H1 (cell line): ENCODE data around the gene SLC39A10.

Experiments
- BCL11A ChIP-seq, 2 experiments: IDR thresholded peaks; one replicate each; pipeline ENCODE4 v1.6.1; 2011; ENCODE audit warnings: low read depth in 2 of 2, low read length in 2 of 2, mild to moderate bottlenecking in 2 of 2
- CEBPB ChIP-seq: IDR thresholded peaks from 2 replicates; pipeline ENCODE4 v1.6.1; 2012; ENCODE audit warnings: low read depth, low read length
- EP300 ChIP-seq, 2 experiments: IDR thresholded peaks; 1 replicate in 1 of 2; 2 replicates in 1 of 2; pipeline ENCODE4 v1.6.1; 2011 to 2012; ENCODE audit warnings: low read depth in 2 of 2, low read length in 2 of 2, mild to moderate bottlenecking in 2 of 2, borderline replicate concordance in 1 of 2, inconsistent platforms in 1 of 2, moderate library complexity in 1 of 2
- GABPA ChIP-seq: IDR thresholded peaks from 2 replicates; pipeline ENCODE4 v1.6.1; 2011; ENCODE audit warnings: mild to moderate bottlenecking, low read length, moderate library complexity, borderline replicate concordance; ENCODE audit not compliant: insufficient read depth
- MAFK ChIP-seq: IDR thresholded peaks from 2 replicates; pipeline ENCODE4 v1.6.1; 2012; ENCODE audit warnings: low read depth, mild to moderate bottlenecking, improper control_type of control experiment, low read length
- POLR2A ChIP-seq, 2 experiments: IDR thresholded peaks; 1 replicate in 1 of 2; 2 replicates in 1 of 2; pipeline ENCODE4 v1.6.1; 2011; ENCODE audit warnings: low read depth in 2 of 2, low read length in 2 of 2, mild to moderate bottlenecking in 2 of 2; ENCODE audit errors: control extremely low read depth in 1 of 2
- POLR2AphosphoS5 ChIP-seq: IDR thresholded peaks from 2 replicates; pipeline ENCODE4 v1.6.1; 2011; ENCODE audit warnings: low read depth, low read length
- SP1 ChIP-seq: IDR thresholded peaks from 2 replicates; pipeline ENCODE4 v1.6.1; 2011; ENCODE audit warnings: low read depth, low read length
- YY1 ChIP-seq: IDR thresholded peaks from 2 replicates; pipeline ENCODE4 v1.6.1; 2011; ENCODE audit warnings: low read depth, mild to moderate bottlenecking, low read length
- TF ChIP-seq, protein P1 (sequence below): IDR thresholded peaks from 2 replicates; pipeline ENCODE4 v1.6.1; 2012; ENCODE audit warnings: inconsistent platforms
- TF ChIP-seq, protein P2 (sequence below), 3 experiments: IDR thresholded peaks; 1 replicate in 2 of 3; 2 replicates in 1 of 3; pipeline versions ENCODE4 v1.5.1 to v1.6.1; 2011; ENCODE audit warnings: low read length in 3 of 3, mild to moderate bottlenecking in 3 of 3, inconsistent platforms in 2 of 3, low read depth in 1 of 3, moderate library complexity in 1 of 3; ENCODE audit not compliant: insufficient read depth in 1 of 3; ENCODE audit errors: control extremely low read depth in 1 of 3
- TF ChIP-seq, protein P3 (sequence below): IDR thresholded peaks from 2 replicates; pipeline ENCODE4 v1.6.1; 2011; ENCODE audit warnings: low read depth, mild to moderate bottlenecking, low read length; ENCODE audit not compliant: insufficient read depth

DNA sequence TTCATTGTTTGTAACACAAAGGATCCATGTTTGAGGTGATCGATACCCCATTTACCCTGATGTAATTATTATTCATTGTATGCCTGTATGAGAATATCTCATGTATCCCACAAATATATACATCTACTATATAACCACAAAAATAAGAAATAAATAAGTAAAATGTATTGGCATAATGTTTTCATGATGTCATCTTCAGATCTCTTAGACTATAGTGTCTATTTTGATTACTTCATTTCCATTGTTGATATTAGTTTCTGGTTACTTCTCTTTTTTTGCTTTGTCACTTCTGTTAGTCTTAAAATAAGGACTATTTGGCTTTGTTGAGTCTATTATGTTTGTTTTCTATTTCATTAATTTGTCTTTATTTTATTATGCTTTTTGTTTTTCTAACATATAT, 109.7 kb downstream of the SLC39A10 start:
- TF ChIP-seq CEBPB (no peak), POLR2AphosphoS5 (no peak), SP1 (no peak), MAFK (no peak), EP300 (IDR thresholded peaks at IDR 0.05; ENCODE audit: borderline replicate concordance in 1 of 2, low read depth in 2 of 2, low read length in 2 of 2) (no peak), BCL11A (IDR thresholded peaks at IDR 0.05; ENCODE audit: low read depth in 2 of 2, low read length in 2 of 2) (no peak), GABPA (no peak), POLR2A (IDR thresholded peaks at IDR 0.05; ENCODE audit: control extremely low read depth in 1 of 2, low read depth in 2 of 2, low read length in 2 of 2) (no peak), YY1 (no peak)
- TF ChIP-seq, protein P1, sequence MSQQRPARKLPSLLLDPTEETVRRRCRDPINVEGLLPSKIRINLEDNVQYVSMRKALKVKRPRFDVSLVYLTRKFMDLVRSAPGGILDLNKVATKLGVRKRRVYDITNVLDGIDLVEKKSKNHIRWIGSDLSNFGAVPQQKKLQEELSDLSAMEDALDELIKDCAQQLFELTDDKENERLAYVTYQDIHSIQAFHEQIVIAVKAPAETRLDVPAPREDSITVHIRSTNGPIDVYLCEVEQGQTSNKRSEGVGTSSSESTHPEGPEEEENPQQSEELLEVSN, result no peak
- TF ChIP-seq, protein P2, sequence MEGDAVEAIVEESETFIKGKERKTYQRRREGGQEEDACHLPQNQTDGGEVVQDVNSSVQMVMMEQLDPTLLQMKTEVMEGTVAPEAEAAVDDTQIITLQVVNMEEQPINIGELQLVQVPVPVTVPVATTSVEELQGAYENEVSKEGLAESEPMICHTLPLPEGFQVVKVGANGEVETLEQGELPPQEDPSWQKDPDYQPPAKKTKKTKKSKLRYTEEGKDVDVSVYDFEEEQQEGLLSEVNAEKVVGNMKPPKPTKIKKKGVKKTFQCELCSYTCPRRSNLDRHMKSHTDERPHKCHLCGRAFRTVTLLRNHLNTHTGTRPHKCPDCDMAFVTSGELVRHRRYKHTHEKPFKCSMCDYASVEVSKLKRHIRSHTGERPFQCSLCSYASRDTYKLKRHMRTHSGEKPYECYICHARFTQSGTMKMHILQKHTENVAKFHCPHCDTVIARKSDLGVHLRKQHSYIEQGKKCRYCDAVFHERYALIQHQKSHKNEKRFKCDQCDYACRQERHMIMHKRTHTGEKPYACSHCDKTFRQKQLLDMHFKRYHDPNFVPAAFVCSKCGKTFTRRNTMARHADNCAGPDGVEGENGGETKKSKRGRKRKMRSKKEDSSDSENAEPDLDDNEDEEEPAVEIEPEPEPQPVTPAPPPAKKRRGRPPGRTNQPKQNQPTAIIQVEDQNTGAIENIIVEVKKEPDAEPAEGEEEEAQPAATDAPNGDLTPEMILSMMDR (IDR thresholded peaks at IDR 0.05; ENCODE audit: control extremely low read depth in 1 of 3, insufficient read depth in 1 of 3, low read depth in 1 of 3, low read length in 3 of 3), result no peak
- TF ChIP-seq, protein P3, sequence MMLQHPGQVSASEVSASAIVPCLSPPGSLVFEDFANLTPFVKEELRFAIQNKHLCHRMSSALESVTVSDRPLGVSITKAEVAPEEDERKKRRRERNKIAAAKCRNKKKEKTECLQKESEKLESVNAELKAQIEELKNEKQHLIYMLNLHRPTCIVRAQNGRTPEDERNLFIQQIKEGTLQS, result no peak
